ENCODE measurements around the gene GFOD2. TPM values are rescaled to one million over a fixed set of nuclear protein-coding genes. Genes with fewer than 3 reads are reported as not detected.

Gene GFOD2
- total RNA-seq, 1 donor from 2014 or later, result 12.5 TPM

DNA sequence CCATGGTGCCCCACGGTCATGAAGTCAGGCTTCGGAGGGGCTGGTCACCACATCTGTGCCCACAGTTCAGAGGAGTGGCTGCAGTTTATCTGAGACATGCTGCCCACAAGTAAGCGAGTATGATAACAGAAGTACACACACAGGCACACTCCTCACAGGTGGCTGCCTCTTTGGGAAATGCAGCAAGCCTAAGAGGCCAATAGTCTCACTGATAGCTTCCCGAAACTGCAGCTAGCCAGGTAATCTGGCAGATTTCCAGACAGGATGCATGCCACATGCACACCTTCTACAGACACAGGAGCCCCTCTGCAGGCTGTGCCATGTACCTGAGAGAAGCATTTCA is 12.6 kb upstream of the GFOD2 start:
- no peak for DNase-seq

DNA sequence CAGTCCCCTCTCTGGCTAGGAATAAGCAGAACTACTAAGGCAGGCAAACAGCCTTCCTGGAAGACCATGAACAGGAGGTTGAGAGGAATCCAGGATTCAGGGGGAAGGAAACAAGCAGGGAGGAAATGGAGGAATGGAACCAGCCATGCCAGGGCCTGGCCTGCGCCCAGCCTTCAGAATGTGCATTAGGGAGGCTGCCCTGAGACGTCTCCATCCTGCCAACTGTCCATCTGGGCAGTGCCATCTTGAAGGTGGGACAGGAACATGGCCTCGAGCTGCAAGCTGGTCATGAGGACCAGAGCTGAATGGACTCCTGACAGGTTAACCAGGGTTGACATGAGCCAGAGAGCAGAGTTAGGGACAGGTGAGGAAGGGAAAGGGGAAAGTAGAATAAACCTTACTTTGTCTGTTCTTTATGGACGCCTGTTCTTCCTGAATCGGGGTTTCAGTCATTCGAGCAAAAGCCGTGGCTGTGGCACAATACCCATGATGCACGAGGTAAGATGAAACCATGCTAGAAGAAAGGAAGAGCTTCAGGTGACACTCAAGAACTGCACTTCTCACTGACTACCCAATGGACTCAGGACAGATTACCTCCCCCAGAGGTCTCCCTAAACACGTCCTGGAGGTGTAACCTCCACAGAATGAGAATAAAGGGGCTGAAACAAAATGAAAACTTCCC is 12.1 kb upstream of the GFOD2 start:
- no peak for DNase-seq

- DNase-seq, result no peak
Measured at GRCh38 chr16:67730326-67730725, 11.2 kb upstream of the GFOD2 start.

DNA sequence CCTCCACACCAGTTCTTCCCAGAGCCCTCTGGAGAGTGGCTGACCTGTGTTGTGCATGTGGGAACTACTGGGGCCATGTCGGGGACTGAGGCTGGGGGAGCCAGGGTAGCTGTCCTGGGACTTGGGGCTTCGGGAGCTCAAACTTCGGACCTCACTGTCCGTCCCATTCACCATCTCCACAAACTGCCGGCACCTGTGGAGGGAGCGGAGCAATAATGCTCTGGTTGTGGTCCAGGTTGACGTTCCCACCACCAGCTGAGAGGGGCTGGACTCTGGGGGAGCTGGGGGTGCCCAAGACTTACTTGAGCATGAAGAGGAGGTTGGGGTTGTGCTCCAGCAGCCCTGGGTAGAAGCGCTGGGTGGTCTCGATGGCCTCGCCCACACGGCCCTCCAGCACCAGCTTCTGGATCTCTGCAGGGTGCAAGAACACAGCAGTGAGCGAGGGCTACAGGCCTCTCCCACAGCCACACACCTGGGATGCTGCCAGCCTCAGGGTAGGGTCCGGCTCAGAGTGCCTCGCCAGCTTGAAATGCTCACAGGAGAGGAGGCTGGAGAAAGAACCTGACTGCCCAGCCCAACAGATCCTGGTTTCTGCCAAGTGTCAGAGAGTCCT is 10.6 kb upstream of the GFOD2 start:
- DNase-seq, result no peak

GRCh38 chr16:67727521-67728485 is 8.7 kb upstream of the GFOD2 start:
- no peak for DNase-seq

GRCh38 chr16:67726106-67727034 is 7.3 kb upstream of the GFOD2 start:
- DNase-seq, result no peak

DNA sequence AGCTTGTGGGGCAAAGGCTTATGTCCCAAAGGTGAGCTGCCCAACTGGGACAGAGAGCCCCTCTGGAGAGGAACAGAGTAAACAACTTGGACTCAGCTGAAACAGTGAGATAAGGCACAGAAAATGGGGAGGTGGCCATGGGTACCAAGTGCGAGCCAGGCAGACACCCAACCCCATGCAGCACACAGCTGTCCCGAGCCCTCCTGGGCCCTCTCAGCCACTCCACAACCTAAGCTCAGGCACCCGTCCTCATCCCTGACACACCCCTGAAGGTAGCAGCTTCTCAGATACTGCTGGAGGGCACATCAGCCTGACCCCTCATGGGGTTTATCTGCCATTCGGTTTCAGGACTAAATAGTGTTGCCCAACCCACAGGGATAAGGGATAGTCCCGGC is 4.8 kb upstream of the GFOD2 start:
- DNase-seq, result no peak

DNA sequence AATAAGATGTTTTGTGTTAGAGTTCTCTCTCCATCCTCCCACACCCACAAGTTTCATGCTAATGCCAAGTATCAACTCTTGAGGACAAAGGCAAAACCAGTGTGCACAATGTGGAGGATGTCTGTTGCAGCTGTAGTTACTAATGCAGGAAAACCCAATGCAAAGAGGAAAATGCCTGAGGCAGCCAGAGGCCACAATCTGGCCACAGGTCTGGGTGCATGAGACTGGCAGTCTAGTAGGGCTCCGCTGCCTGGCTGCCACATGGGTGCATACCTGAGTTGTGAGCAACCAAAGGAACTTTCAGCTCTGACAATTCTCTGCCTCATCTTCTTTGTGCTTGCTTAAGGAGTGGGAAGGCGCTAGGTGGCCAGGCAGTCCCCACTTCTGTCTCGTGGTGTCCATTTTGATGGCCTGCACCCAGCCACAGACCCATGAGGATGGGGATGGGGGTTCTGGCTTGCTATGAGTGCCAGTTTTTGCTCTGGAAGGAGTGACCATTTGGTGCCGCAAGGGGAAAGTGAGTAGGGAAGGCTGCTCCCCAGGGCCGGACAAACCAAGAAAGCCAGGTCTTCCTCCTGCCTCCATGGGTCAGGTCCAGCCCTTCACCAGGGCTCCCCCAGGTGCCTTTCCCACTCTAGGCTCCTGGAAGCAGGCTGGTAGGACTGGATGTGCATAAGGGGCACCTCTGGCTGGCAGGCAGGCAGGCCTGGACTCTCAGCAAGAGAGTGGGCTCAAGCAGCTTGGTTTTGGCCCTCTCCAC is 4.2 kb upstream of the GFOD2 start:
- DNase-seq, result no peak

- DNase-seq, result no peak
Measured at GRCh38 chr16:67720236-67720635, 1.1 kb upstream of the GFOD2 start.

DNA sequence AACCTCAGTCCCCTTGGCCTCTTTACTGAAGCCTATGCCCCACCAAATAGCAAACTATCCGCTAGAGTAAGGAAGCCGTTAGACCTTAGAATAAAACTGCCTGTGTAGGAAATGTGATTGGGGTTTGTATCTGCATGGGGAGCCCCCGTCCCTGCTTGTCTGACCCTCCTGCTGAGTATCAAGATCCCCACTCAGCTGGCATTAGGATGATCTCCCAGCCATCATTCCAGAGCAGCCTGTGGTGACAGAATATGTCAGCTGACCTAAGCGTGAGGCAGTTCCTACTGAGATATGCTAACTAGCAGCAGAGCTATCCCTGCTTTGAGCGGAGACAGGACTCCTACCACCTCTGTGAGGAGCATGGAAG is 645 bp upstream of the GFOD2 start:
- peak; percentile 40 for DNase-seq

GRCh38 chr16:67718668-67719047 is 458 bp downstream of the GFOD2 start:
- DNase-seq, result no peak

- DNase-seq, result no peak
Measured at GRCh38 chr16:67716097-67716496, 3.0 kb downstream of the GFOD2 start.

DNA sequence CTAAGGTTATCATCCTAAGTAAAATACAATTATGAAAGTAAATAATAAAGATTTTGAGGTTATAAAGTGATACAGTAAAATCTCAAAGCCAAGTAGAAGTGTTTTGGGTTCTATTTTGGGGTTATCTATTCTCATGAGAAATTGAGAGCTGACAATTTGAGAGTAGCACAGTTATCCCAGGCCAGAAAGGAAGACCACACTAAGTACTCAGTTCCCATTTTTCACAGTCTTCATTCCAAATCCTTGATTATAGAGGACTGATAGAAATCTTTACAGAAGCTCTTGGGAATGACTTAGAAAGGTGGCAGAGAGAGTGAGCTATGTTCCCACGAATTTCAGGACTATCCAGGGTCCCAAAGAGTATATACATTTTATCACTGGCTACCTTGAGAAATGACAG is 4.6 kb downstream of the GFOD2 start:
- DNase-seq, result no peak

DNA sequence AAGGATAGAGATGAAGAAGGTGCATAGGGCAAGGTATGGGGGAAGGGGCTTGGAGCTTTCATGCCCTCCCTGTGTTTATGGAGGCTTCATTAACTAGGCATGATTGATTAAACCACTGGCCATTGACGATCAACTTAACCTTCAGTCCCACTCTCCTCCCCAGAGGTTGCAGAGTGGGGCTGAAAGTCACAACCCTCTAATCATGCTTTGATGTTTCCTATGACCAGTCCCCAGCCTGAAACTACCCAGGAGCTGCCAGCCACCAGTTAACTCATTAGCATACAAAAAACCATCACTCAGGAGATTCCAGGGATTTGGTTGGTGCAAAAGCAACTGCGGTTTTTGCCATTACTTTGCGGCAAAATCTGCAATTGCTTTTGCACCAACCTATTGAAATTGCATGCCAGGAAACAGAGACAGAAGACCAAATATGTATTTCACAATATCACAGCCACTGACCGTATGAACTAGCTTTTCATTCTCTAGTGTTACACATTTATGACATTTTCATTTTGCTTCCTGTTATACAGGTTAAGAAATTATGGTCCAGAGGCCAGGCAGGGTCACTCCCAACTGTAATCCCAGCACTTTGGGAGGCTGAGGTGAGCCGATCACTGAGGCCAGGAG is 5.4 kb downstream of the GFOD2 start:
- DNase-seq, result no peak

- DNase-seq, result no peak
Measured at GRCh38 chr16:67710607-67711006, 8.5 kb downstream of the GFOD2 start.

GRCh38 chr16:67709050-67709449 is 10.1 kb downstream of the GFOD2 start:
- no peak for DNase-seq

- no peak for DNase-seq
Measured at GRCh38 chr16:67708368-67708771, 10.7 kb downstream of the GFOD2 start.

- no peak for DNase-seq
Measured at GRCh38 chr16:67707790-67708189, 11.3 kb downstream of the GFOD2 start.

- DNase-seq, result no peak
Measured at GRCh38 chr16:67707210-67707609, 11.9 kb downstream of the GFOD2 start.

DNA sequence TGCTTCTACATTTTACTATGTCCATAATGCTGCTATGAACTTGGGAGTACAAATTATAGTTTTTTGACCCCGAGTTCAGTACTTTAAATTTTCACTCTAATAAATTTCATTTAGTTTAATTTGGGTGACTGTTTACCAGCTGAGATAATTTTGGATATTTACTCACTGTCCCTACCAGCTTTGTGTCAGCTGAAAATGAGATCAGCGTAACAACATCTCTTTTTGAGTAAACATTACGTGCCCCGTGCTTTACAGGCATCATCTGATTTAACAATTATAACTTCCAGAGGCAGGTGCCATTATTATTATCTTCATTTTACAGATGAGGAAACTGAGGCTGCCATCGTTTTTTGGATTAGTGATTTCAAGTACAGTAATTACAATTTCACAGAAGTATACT is 15.0 kb downstream of the GFOD2 start:
- DNase-seq, result no peak

DNA sequence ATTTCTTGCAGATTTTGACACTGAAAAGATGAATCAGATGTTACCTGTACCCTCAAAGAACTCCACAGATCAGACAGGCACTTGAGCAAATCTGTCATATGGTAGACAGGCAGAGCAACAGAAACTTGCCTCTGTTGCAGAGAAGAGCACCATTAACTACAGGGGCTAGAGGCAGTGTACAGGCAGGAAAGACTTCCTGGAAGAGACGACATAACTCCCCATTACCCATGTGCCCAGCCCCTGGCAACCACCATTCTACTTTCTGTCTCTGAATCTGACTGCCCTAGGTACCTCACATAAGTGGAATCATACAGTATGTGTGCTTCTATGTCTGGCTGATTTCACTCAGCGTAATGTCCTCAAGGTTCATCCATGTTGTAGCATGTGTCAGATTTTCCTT is 15.5 kb downstream of the GFOD2 start:
- no peak for DNase-seq
